Measurements from ENCODE around the gene HDAC8.

The HDAC8 gene

DNA sequence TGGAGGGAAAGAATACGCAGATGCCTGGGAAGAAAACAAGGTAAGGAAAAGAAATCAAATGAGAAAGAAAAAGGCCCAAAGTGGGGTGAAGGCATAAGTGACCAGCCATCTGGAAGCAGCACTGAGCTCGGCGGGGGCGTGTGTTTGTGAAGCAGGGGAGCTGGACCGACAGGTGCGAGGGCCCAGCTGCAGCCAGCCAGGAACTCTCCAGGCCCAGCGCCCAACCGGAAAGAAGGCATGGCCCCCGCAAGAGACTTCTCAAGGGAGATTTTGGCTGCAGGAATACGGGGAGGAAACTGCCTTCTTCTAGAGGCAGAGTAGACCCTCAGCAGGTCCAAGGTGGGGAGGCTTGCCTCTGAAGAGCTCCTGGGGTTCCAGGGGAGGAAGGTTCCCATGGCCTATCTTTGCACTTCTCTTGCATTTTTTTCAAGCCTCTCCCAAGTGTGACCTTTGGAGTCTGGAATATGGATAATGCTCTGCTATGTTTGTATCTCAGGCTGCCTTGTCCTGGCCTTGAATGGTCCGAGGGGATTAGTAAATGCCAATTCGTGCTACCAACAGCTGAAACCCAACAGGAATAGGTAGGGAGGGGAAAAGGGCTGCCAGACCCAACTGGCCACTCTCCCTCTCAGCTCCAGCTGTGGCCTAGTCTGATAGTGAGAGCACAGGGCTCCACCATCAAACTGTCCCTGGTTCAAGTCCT is 256.1 kb downstream of the HDAC8 start:
- DNase-seq (ENCODE audit: low spot score): no peak

DNA sequence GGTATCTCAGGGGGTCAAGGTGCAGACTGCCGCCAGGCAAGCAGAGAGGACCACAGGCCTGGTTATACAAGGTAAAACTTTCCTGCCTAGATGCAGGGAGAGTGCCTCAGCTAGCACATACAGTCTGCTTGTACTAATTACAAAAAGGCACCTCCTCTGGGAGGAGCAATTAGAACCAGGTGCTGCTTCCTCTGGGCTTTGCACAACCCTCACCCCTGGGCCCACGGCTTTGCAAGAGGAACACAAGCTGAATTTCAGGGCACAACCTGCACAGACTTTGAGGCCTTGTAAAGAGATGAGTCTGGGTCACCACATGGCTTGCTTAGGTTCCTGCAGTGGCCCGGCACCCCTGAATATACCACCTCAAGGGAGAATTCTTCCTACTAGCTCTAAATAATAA is 257.8 kb downstream of the HDAC8 start:
- DNase-seq (ENCODE audit: low spot score): no peak

DNA sequence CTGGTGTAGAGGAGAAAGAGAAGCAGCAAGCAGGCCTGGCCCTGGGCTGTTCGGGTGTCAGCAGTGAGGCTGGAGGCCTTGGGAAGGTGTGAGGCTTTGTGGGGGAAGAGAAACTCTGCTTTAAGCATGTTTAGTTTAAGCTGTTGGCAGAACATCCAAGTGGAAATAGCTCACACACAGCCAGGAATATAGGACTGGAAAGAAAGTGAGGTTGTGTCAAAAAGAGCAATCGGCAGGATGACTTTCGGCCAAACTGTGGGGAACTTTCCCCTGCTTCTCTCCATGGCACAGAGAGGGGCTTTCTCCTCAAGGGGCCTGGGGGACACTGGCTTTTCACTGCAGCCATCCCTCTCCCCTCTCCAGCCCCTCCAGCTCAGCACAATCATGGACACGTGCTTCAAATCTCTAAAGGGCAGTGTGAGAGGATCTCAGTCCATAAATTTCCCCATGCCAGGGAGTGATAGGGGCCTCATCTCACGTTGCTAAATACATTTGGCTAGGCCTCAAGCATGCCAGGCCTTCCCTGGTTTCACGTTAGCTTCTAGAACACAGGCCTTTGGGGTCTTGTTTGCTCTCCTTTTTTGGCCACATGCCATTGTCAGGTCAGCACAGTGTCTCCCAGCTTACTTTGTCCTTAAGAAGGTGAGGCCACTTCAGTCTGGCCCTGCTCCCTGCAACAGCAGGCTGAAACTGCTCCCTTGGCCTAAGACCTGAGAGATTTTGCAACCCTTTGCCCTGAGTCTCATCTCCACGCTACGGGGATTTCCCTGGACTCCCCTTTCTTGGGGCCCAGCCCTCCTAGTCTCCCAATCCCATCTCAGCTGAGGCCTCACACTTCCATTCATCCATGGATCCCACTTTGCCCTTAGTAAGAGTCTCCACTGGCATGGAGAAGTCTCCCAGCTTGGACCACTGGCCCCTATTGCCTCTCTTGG is 258.7 kb downstream of the HDAC8 start:
- no peak for DNase-seq (ENCODE audit: low spot score)

- no peak for DNase-seq (ENCODE audit: low spot score)
Measured at GRCh38 chrX:72312311-72312940, 260.2 kb downstream of the HDAC8 start.

DNA sequence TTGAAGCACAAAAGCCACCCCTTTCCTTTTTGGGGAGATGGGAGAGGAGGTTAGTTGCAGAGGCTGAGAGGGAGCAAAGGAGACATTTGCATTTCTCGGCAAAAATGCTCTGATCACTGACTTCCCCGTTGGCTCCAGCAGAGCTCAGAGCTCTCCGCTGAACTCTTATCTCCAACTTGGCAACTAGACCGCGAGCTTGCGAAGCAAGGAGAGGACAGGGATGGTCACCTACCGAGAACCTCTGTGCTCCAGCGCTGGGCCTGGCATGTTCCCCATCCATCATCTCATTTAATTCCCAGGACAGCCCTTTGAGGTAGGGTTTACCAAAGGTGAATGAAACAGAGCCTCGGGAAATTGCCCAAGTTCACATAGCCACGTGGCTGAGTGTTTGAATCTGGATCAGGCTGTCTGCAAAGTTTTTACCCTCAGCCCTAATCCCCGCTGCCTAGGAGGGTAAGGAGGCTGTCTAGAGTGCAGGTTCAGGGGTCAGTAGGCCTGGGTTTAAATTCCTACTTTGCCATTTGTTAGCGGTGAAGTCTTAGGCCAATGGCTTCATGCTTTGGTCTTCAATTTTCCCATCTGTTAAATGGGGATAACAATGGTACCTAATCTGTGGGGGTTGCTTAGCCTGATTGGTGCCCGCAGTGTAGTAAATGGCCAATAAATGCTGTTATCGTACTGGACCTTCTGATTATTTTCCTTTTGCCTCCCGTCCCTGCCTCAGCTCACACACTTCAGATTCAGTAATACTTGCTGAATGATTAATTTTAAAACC is 263.2 kb downstream of the HDAC8 start:
- DNase-seq (ENCODE audit: low spot score): no peak

DNA sequence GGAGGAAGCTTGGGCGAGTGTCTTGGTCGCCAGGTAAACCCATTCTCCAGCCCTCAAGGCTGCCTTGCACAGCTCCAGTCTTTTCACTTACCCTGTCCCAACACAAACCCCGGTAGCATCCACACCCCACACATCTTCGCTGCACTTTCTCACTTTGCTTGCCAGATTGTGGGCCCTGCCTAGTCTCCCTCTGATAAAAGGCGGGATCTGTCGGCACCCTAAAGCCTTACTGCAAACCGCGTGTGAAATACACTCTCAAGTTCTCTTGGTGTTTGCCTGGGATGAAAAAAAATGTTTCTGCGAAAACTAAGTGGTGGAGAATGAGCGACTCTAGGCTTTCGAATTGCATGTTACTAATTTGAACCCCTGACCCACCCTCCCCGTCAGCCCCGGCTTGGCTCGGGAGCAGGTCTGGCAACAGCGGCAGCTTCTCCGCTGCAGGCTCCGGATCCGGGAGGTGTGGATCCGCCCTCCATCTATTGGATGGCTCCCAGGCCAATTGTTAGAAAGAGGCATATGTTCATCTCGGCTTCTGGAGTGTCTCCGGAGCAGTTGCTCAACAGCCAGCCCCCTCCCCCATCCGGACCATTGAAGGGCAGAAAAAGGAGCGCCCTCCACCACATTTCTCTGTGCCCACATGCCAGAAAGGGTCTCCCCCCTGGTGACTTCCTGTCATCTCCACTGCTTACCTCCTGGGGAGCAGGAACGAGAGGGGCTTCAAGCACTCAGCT is 263.9 kb downstream of the HDAC8 start:
- DNase-seq (ENCODE audit: low spot score): peak; percentile 17

DNA sequence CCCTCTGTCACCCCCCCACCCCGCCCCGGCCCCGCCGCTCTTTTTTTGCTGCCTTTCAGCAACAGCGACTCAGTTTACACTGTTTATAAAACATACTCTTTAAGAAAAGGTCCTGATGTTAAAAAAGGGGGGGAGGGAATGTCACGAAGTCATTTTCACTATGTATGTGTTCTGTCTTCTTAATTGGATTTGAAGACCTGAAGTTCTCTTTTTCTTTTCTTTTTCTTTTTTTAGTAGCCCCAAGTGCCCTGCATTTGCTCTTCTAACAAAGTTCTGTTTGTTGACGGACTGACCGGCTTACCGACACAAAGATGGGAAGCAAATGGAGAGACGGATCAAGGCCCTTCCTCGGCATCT is 264.5 kb downstream of the HDAC8 start:
- DNase-seq (ENCODE audit: low spot score): no peak

GRCh38 chrX:72307646-72308051 is 265.0 kb downstream of the HDAC8 start:
- DNase-seq (ENCODE audit: low spot score): no peak

GRCh38 chrX:72306851-72307645 is 265.6 kb downstream of the HDAC8 start:
- DNase-seq (ENCODE audit: low spot score): peak; percentile 12

GRCh38 chrX:72306085-72306801 is 266.4 kb downstream of the HDAC8 start:
- DNase-seq (ENCODE audit: low spot score): no peak

- no peak for DNase-seq (ENCODE audit: low spot score)
Measured at GRCh38 chrX:72305286-72306084, 267.2 kb downstream of the HDAC8 start, which contains the start of gene CITED1. Gene CITED1, minus strand, starts transcription at chrX:72305914. Its CDS starts 3,045 bp downstream, at chrX:72302869.

- DNase-seq (ENCODE audit: low spot score): no peak
Measured at GRCh38 chrX:72304877-72305276, 267.8 kb downstream of the HDAC8 start.

DNA sequence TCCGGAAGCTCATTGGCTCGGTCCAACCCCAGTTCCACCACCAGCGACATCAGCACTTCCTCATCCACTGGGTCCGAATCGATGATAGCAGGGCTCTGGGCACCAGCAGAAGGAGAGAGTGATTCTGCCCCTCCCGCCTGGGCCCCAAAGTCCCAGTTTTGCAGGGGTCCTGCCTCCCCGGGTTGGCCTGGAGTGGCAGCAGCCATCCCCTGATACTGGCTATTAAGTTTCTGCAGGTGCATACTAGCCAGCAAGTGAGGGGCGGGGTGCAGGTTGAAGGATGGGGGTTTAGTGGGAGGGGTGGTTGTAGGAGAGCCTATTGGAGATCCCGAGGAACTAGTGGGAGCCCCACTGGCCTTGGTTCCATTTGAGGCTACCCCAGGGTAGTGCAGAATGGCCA is 270.9 kb downstream of the HDAC8 start:
- no peak for DNase-seq (ENCODE audit: low spot score)

- DNase-seq (ENCODE audit: low spot score): no peak
Measured at GRCh38 chrX:72299891-72300630, 272.6 kb downstream of the HDAC8 start.

GRCh38 chrX:72297953-72298730 is 274.5 kb downstream of the HDAC8 start:
- no peak for DNase-seq (ENCODE audit: low spot score)

GRCh38 chrX:72296991-72297390 is 275.7 kb downstream of the HDAC8 start:
- no peak for DNase-seq (ENCODE audit: low spot score)

DNA sequence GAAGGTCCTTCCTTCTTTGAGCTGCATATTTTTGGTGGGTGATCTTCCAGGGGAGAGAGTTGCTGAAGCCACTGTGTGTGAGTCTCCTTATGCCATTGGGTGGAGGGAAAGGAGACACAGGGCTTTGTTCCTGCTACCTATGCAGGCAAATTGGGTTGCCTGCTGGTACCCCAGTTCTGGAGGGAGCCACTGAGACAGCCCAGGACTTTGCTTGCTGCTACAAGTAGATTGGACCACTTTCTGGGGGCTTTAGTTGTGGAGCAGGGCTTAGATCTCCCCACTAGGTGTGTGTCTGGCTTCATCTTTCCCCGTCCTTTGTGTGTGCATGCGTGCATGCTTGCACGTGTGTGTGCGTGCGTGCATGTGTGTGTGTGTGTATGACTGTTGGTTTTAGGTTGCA is 276.9 kb downstream of the HDAC8 start:
- DNase-seq (ENCODE audit: low spot score): no peak
